ENCODE data around the gene PEX6.
A peak's percentile ranks its signal among the peaks of the same experiment; 100 is the strongest.

Gene PEX6

DNA sequence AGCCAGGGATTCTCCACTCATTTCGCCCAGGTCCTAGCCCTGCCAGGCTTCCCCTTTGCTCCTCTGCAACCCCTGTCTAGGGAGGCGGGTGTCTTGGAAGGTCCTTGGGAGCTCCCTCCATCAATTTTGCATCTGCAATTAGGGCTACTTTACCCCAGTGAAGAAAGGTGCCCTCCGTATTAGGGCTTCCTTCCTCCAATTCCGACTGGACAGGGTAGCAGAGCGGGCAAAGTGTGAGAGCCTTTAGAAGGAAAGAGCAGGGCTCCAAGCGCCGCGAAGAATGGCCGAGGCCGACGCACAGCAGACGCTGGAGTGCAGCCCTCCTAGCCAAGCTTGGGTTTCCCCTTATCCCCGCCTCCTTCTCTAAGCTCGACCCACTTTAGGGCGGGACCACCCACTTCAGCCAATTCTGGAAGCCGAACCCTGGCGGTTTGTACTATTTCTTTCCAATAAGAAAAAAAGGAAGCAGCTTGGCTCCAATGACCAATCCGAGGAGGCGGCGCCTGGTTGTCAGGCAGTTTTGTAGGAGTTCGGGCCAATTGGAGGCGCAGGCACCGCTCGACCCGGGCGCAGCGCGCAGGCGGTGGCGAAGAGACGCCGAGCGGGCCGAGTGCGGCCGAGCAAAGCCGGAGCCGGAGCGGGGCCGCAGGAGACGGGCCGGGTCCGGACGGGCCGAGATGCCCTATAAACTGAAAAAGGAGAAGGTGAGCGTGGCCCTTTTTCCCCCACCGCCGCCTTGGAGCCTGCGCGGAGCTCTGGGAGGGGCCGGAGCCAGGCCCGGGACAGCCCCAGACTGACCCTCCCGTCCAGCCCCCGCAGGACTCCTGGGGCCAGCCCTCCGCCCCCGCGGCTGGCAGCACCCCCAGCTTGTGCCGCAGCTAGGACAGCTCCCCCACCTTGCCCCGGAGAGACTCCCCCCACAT, 5.3 kb upstream of the PEX6 start, which contains the start of gene PPP2R5D:
PPP2R5D (plus strand) TSS at position 570 of the 923 bp plus-strand sequence; CDS start at position 678, 108 bp downstream.
- peak within 1 kb of the TSS; percentile 81 for H3K27ac Mint-ChIP-seq
- peak within 1 kb of the TSS; percentile 90 for H3K4me3 Mint-ChIP-seq
- TF ChIP-seq, protein P1, sequence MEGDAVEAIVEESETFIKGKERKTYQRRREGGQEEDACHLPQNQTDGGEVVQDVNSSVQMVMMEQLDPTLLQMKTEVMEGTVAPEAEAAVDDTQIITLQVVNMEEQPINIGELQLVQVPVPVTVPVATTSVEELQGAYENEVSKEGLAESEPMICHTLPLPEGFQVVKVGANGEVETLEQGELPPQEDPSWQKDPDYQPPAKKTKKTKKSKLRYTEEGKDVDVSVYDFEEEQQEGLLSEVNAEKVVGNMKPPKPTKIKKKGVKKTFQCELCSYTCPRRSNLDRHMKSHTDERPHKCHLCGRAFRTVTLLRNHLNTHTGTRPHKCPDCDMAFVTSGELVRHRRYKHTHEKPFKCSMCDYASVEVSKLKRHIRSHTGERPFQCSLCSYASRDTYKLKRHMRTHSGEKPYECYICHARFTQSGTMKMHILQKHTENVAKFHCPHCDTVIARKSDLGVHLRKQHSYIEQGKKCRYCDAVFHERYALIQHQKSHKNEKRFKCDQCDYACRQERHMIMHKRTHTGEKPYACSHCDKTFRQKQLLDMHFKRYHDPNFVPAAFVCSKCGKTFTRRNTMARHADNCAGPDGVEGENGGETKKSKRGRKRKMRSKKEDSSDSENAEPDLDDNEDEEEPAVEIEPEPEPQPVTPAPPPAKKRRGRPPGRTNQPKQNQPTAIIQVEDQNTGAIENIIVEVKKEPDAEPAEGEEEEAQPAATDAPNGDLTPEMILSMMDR (IDR thresholded peaks at IDR 0.05): no peak
- H3K9me3 Mint-ChIP-seq: no peaks in the 10 kb centered on the region
- peaks cover 54% of the 10 kb centered on the region for H3K4me1 Mint-ChIP-seq
- DNase-seq: peak; percentile 95
- peaks cover 3% of the 10 kb centered on the region for H3K36me3 Mint-ChIP-seq (ENCODE audit: low read depth)
- peaks cover 8% of the 10 kb centered on the region for H3K27me3 Mint-ChIP-seq (ENCODE audit: low read depth, poor library complexity)

DNA sequence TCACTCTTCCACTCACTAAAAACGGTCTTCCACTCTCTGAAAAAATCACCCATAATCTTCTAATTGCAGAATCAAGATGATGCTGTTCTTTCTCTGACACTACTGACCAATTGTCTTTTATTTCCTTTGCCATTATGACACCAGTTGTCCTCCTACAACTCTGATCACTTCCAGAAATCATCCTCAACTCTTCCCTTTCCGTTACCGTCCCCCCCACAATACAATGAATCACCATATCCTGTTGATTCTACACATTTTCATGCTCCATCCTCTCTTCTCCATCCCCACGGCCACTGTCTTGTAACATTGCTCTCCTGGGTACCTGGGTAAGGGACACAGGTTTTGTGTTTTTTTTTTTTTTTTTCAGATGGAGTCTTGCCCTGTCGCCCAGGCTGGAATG, 2.9 kb upstream of the PEX6 start:
- H3K4me1 Mint-ChIP-seq: peaks cover 45% of the 10 kb centered on the region
- peaks cover 6% of the 10 kb centered on the region for H3K36me3 Mint-ChIP-seq (ENCODE audit: low read depth)
- H3K9me3 Mint-ChIP-seq: no peaks in the 10 kb centered on the region
- TF ChIP-seq, protein P1 (IDR thresholded peaks at IDR 0.05): no peak
- DNase-seq: no peak
- no peak overlapping the region for H3K27ac Mint-ChIP-seq
- H3K27me3 Mint-ChIP-seq (ENCODE audit: low read depth, poor library complexity): peaks cover 8% of the 10 kb centered on the region
- H3K4me3 Mint-ChIP-seq: peak overlapping the region; percentile 0

DNA sequence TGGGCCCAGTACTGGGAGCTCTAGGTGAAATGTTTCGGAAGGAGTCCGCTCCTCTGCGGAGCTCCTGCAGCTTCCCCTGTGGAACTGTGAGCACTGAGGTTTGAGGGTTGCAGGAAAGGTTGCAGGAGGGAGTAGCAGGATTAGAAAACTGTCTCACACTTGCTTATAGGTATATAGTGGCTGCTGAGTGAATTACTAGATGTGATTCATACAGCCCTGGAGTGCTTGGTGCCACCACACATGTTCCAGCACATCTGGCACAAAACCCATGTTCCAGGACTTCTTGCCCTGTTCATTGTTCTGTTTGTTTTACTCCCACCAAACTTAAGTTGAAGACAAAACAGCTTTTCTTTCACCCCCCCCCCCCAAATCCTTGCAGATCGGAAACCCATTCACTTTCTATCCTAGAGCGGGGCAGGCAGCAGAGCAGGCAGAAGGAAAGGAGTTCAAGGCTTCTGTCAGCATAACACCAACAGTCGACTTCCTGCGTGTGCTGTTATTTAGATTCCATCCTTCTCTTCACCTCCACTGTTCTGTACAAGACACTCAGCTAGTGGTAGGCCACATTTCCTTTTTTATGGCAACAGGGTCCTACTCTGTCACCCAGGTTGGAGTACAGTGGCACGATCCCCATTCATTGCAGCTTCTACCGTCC, 669 bp upstream of the PEX6 start:
- Mint-ChIP-seq H3K27ac (peak overlapping the region; percentile 68), H3K9me3 (no peaks in the 10 kb centered on the region), H3K4me3 (peak overlapping the region; percentile 89), H3K36me3 (ENCODE audit: low read depth) (peaks cover 14% of the 10 kb centered on the region), H3K4me1 (peaks cover 30% of the 10 kb centered on the region), H3K27me3 (ENCODE audit: low read depth, poor library complexity) (peaks cover 8% of the 10 kb centered on the region)
- DNase-seq: no peak
- TF ChIP-seq, protein P1 (IDR thresholded peaks at IDR 0.05): no peak

DNA sequence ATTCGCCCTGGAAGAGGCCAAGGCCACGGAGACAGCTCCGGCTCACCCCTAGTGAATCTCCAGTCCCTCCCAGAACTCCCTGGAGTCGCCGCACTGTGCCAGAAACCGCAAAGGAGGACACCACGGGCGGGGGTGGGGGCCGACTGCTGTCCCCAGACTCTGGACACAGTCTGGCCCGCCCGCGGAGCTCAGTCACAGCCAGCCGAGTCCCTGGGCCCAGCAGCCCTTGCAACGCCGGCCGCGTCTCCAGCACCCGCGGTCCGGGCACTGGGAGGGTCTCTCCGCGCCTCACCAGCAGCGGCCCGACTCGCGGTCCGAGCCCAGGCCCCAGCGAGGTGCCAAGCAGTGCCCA, 518 bp downstream of the PEX6 start:
- Mint-ChIP-seq H3K27ac (no peak overlapping the region), H3K4me1 (peaks cover 23% of the 10 kb centered on the region), H3K4me3 (peak overlapping the region; percentile 87), H3K27me3 (ENCODE audit: low read depth, poor library complexity) (peaks cover 8% of the 10 kb centered on the region), H3K9me3 (no peaks in the 10 kb centered on the region), H3K36me3 (ENCODE audit: low read depth) (peaks cover 21% of the 10 kb centered on the region)
- peak; percentile 59 for DNase-seq
- TF ChIP-seq, protein P1 (IDR thresholded peaks at IDR 0.05): no peak

DNA sequence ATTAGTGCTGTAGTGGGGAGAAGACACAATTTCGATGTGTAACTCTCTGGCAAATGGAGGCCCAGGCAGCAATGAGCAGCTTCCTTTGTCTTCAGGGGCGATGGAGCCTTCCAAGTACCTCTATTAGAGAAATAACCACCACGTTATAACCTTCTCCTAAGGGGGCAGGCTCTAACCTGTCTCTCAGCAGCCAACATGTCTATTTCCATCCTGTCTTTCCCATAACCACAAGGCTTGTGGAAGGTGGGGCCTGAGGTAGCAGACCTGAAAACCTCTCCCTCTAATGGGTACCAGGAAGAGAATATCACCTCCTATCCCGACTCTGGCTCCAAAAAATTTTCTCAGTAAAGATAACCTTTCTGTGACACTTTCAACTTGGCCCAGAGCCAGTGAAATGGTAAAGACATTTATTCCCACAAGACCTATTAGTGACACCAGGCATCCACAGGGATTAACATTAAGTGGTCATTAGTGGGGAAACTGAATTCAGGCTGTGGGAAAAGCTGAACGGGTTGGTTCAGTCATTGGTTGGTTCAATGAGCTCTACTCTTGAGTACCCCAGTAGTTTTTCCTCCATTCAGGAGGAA, 4.0 kb downstream of the PEX6 start:
- no peaks in the 10 kb centered on the region for H3K9me3 Mint-ChIP-seq
- H3K4me3 Mint-ChIP-seq: no peak overlapping the region
- no peak overlapping the region for H3K27ac Mint-ChIP-seq
- H3K4me1 Mint-ChIP-seq: peaks cover 22% of the 10 kb centered on the region
- no peak for DNase-seq
- TF ChIP-seq, protein P1 (IDR thresholded peaks at IDR 0.05): no peak
- no peaks in the 10 kb centered on the region for H3K27me3 Mint-ChIP-seq (ENCODE audit: low read depth, poor library complexity)
- peaks cover 26% of the 10 kb centered on the region for H3K36me3 Mint-ChIP-seq (ENCODE audit: low read depth)

All from nephron progenitor cell (in vitro differentiated cells).